H9 (cell line): Measurements from ENCODE around the gene GIMAP1. TPM values are rescaled to one million over a fixed set of nuclear protein-coding genes. Genes with fewer than 3 reads are reported as not detected.

Experiments used
- DNase-seq: peaks from one replicate; pipeline ENCODE4 v3.0.0-alpha.2; 2017
- H2AFZ ChIP-seq: one replicate; pipeline ENCODE4 v1.6.1; 2013; ENCODE audit warnings: mild to moderate bottlenecking, low read length, control low read depth, moderate library complexity
- H2AK5ac ChIP-seq: 2 replicates; pipeline ENCODE4 v1.6.1; 2013; ENCODE audit warnings: low read length, control low read depth, mixed read lengths; ENCODE audit not compliant: insufficient read length
- H2BK120ac ChIP-seq: one replicate; pipeline ENCODE4 v1.6.1; 2013; ENCODE audit warnings: low read depth, mild to moderate bottlenecking, low read length, control low read depth, inconsistent platforms; ENCODE audit not compliant: poor library complexity, severe bottlenecking
- H2BK12ac ChIP-seq: 2 replicates; pipeline ENCODE4 v1.6.1; 2013; ENCODE audit warnings: low read length, control low read depth, mixed read lengths, low read depth; ENCODE audit not compliant: insufficient read length
- H2BK15ac ChIP-seq: 2 replicates; pipeline ENCODE4 v1.6.1; 2013; ENCODE audit warnings: low read depth, low read length, control low read depth
- H2BK20ac ChIP-seq: one replicate; pipeline ENCODE4 v1.6.1; 2013; ENCODE audit warnings: low read depth, mild to moderate bottlenecking, low read length, control low read depth, inconsistent platforms; ENCODE audit not compliant: poor library complexity, severe bottlenecking
- H2BK5ac ChIP-seq: 2 replicates; pipeline ENCODE4 v1.6.1; 2013; ENCODE audit warnings: low read length, control low read depth, mixed read lengths; ENCODE audit not compliant: insufficient read length
- H3K14ac ChIP-seq: 2 replicates; pipeline ENCODE4 v1.6.1; 2013; ENCODE audit warnings: low read length, control low read depth; ENCODE audit not compliant: insufficient read depth
- H3K18ac ChIP-seq: 2 replicates; pipeline ENCODE4 v1.6.1; 2013; ENCODE audit warnings: low read depth, mild to moderate bottlenecking, mixed read lengths, low read length, control low read depth; ENCODE audit not compliant: insufficient read length
- H3K23ac ChIP-seq: 2 replicates; pipeline ENCODE4 v1.6.1; 2013; ENCODE audit warnings: low read length, control low read depth, mixed read lengths, low read depth; ENCODE audit not compliant: insufficient read length
- H3K23me2 ChIP-seq: 2 replicates; pipeline ENCODE4 v1.6.1; 2013; ENCODE audit warnings: low read depth, mild to moderate bottlenecking, mixed read lengths, low read length, control low read depth; ENCODE audit not compliant: insufficient read length, poor library complexity, severe bottlenecking
- H3K27ac ChIP-seq: 2 replicates; pipeline ENCODE4 v1.5.1; 2013; ENCODE audit warnings: low read length, control low read depth, mixed read lengths, low read depth; ENCODE audit not compliant: insufficient read length
- H3K27me3 ChIP-seq: 2 replicates; pipeline ENCODE4 v1.6.1; 2013; ENCODE audit warnings: low read length, control low read depth, inconsistent platforms; ENCODE audit not compliant: insufficient read depth
- H3K4ac ChIP-seq: 2 replicates; pipeline ENCODE4 v1.6.1; 2013; ENCODE audit warnings: low read depth, mild to moderate bottlenecking, control low read depth, inconsistent platforms, low read length, moderate library complexity
- H3K4me1 ChIP-seq: 2 replicates; pipeline ENCODE4 v1.6.1; 2013; ENCODE audit warnings: low read length, control low read depth, inconsistent platforms; ENCODE audit not compliant: insufficient read depth
- H3K4me2 ChIP-seq: 2 replicates; pipeline ENCODE4 v1.6.1; 2013; ENCODE audit warnings: low read length, control low read depth, mixed read lengths; ENCODE audit not compliant: insufficient read length, insufficient read depth
- H3K56ac ChIP-seq: 2 replicates; pipeline ENCODE4 v1.6.1; 2013; ENCODE audit warnings: low read depth, mild to moderate bottlenecking, mixed read lengths, low read length, control low read depth; ENCODE audit not compliant: insufficient read length
- H3K79me1 ChIP-seq: 2 replicates; pipeline ENCODE4 v1.6.1; 2013; ENCODE audit warnings: low read depth, mild to moderate bottlenecking, moderate library complexity, low read length, control low read depth, inconsistent platforms; ENCODE audit not compliant: insufficient read depth, poor library complexity, severe bottlenecking
- H3K79me2 ChIP-seq: 2 replicates; pipeline ENCODE4 v1.6.1; 2013; ENCODE audit warnings: low read length, control low read depth, inconsistent platforms; ENCODE audit not compliant: insufficient read depth
- H3K9ac ChIP-seq: 2 replicates; pipeline ENCODE4 v1.6.1; 2013; ENCODE audit warnings: low read length, control low read depth, mixed read lengths; ENCODE audit not compliant: insufficient read length; ENCODE audit errors: extremely low read depth
- H3K9me3 ChIP-seq: one replicate; pipeline ENCODE4 v1.6.1; 2013; ENCODE audit warnings: low read depth, low read length, inconsistent platforms; ENCODE audit not compliant: control insufficient read depth
- H3T11ph ChIP-seq: one replicate; pipeline ENCODE4 v1.6.1; 2013; ENCODE audit warnings: mild to moderate bottlenecking, low read length, control low read depth, inconsistent platforms
- H4K20me1 ChIP-seq: one replicate; pipeline ENCODE4 v1.6.1; 2013; ENCODE audit not compliant: control insufficient read depth, insufficient read length, insufficient read depth
- H4K5ac ChIP-seq: 2 replicates; pipeline ENCODE4 v1.6.1; 2013; ENCODE audit warnings: low read depth, mild to moderate bottlenecking, mixed read lengths, low read length, control low read depth; ENCODE audit not compliant: insufficient read length
- H4K8ac ChIP-seq: replicated peaks from 2 replicates; pipeline ENCODE4 v1.6.1; 2013; ENCODE audit warnings: low read length, control low read depth, mixed read lengths, low read depth; ENCODE audit not compliant: insufficient read length
- H4K91ac ChIP-seq: 2 replicates; pipeline ENCODE4 v1.6.1; 2013; ENCODE audit warnings: low read depth, mild to moderate bottlenecking, moderate library complexity, mixed read lengths, low read length, control low read depth; ENCODE audit not compliant: insufficient read length
- H3K27ac Mint-ChIP-seq, 3 experiments: 2 replicates in 2 of 3; 3 replicates in 1 of 3; pipeline ENCODE4 v1.8.0; 2020 to 2021; ENCODE audit warnings: mixed read lengths in 3 of 3, mild to moderate bottlenecking in 1 of 3, moderate library complexity in 1 of 3
- H3K27me3 Mint-ChIP-seq: 2 replicates; pipeline ENCODE4 v1.8.0; 2021; ENCODE audit warnings: low read depth, mild to moderate bottlenecking, moderate library complexity, mixed read lengths
- H3K36me3 Mint-ChIP-seq, 3 experiments: 2 replicates in 2 of 3; 3 replicates in 1 of 3; pipeline ENCODE4 v1.8.0; 2020 to 2021; ENCODE audit warnings: low read depth in 3 of 3, mixed read lengths in 3 of 3; ENCODE audit not compliant: insufficient read depth in 1 of 3
- H3K4me1 Mint-ChIP-seq, 2 experiments: 2 replicates each; pipeline ENCODE4 v1.8.0; 2020; ENCODE audit warnings: mixed read lengths in 2 of 2
- H3K4me3 Mint-ChIP-seq, 2 experiments: 2 replicates in 1 of 2; 3 replicates in 1 of 2; pipeline ENCODE4 v1.8.0; 2020 to 2021; ENCODE audit warnings: mild to moderate bottlenecking in 2 of 2, mixed read lengths in 2 of 2, moderate library complexity in 1 of 2
- H3K9me3 Mint-ChIP-seq, 2 experiments: 2 replicates in 1 of 2; 3 replicates in 1 of 2; pipeline ENCODE4 v1.8.0; 2020; ENCODE audit warnings: mild to moderate bottlenecking in 2 of 2, mixed read lengths in 2 of 2, moderate library complexity in 1 of 2
- WGBS: extraction: QIAGEN DNeasy Blood & Tissue Kit; methylation state at CpG from one replicate; pipeline ENCODE4 v1.1.7; 2013; ENCODE audit warnings: missing lambda C conversion rate, low lambda C conversion rate, mixed read lengths; ENCODE audit not compliant: insufficient read length; ENCODE audit errors: extremely low coverage; 5-methylcytosine and 5-hydroxymethylcytosine counted together
- total RNA-seq: library from RNA; stranded (reverse); gene quantifications from 2 replicates; pipeline ENCODE4 v1.2.1, GENCODE V29; 2021
- TF ChIP-seq, protein P1 (sequence below): fragments of 200-600 bp; sonication (generic); conservative IDR thresholded peaks from 3 replicates; pipeline ENCODE4 v1.8.0; 2021; ENCODE audit warnings: antibody characterized with exemption, mild to moderate bottlenecking

GIMAP1 gene
- total RNA-seq, 1 experiment from 2014 or later = not detected

DNA sequence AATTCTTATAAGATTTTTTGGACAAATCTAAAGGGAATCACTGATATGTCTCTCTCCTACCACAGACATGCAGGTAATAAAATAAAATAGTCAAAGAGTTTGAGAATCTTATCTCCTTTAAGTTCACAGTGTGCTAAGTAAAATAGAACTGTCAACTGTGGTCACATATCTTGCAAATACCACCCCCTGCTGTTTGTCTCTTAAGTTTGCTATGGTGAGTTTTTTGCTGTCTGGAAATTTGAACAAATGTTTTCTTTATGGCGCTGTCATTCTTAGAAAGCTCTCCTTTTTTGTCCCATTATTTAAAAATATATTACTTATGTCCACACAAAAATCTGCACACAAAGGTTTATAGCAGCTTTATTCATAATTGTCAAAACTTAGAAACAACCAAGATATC, 40.4 kb downstream of the GIMAP1 start:
- Histone ChIP-seq H3K79me2 (no peaks in the 10 kb centered on the region; the same call in 1 of the 2 replicates), H2AK5ac (no peak overlapping the region), H2BK15ac (no peak overlapping the region), H3K4me2 (no peak overlapping the region), H2BK5ac (no peak overlapping the region), H3K79me1 (no peaks in the 10 kb centered on the region), H3K4ac (no peak overlapping the region), H3K27ac (no peak overlapping the region), H3K23me2 (no peaks in the 10 kb centered on the region), H3K27me3 (no peaks in the 10 kb centered on the region; the same call in 1 of the 2 replicates), H3K56ac (no peak overlapping the region), H2AFZ (no peak overlapping the region), H2BK120ac (no peak overlapping the region), H3K4me1 (no peaks in the 10 kb centered on the region), H4K5ac (no peak overlapping the region), H3K9me3 (no peaks in the 10 kb centered on the region), H3K23ac (no peak overlapping the region), H2BK20ac (no peak overlapping the region), H4K91ac (no peak overlapping the region), H3T11ph (no peak overlapping the region), H4K20me1 (no peaks in the 10 kb centered on the region), H3K14ac (no peak overlapping the region), H3K9ac (no peak overlapping the region), H2BK12ac (no peak overlapping the region), H4K8ac (no peak overlapping the region), H3K18ac (no peak overlapping the region)
- Mint-ChIP-seq H3K4me3 (no peak overlapping the region), H3K4me1 (no peaks in the 10 kb centered on the region), H3K36me3 (no peaks in the 10 kb centered on the region), H3K27me3 (peaks cover 74% of the 10 kb centered on the region), H3K9me3 (peaks cover 4 to 5% of the 10 kb centered on the region in 2 experiments; a peak in 2 of 5 replicates), H3K27ac (no peak overlapping the region)
- TF ChIP-seq, protein P1, sequence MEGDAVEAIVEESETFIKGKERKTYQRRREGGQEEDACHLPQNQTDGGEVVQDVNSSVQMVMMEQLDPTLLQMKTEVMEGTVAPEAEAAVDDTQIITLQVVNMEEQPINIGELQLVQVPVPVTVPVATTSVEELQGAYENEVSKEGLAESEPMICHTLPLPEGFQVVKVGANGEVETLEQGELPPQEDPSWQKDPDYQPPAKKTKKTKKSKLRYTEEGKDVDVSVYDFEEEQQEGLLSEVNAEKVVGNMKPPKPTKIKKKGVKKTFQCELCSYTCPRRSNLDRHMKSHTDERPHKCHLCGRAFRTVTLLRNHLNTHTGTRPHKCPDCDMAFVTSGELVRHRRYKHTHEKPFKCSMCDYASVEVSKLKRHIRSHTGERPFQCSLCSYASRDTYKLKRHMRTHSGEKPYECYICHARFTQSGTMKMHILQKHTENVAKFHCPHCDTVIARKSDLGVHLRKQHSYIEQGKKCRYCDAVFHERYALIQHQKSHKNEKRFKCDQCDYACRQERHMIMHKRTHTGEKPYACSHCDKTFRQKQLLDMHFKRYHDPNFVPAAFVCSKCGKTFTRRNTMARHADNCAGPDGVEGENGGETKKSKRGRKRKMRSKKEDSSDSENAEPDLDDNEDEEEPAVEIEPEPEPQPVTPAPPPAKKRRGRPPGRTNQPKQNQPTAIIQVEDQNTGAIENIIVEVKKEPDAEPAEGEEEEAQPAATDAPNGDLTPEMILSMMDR = no peak
- no CpG with 5 or more reads among the region's 1 CpG for WGBS
- no peak for DNase-seq
